Mucosa of rectum (tissue), 2 donors: ENCODE measurements around the gene NEK3.
"Not testable (repeated sequence)": the region's sequence is repeated elsewhere in the genome, so short reads cannot be mapped to it uniquely, and the experiment has no call there.

Experiments used
- H3K27ac ChIP-seq, 2 donors: one replicate each; pipeline ENCODE4 v1.7.0; 2013; ENCODE audit warnings: inconsistent platforms in 2 of 2, low read depth in 2 of 2, low read length in 2 of 2
- H3K27me3 ChIP-seq, 2 donors: one replicate each; pipeline ENCODE4 v1.7.0; 2013; ENCODE audit warnings: low read length in 2 of 2; ENCODE audit not compliant: control insufficient read depth in 2 of 2, insufficient read depth in 2 of 2
- H3K36me3 ChIP-seq, 2 donors: one replicate each; pipeline ENCODE4 v1.7.0; 2013; ENCODE audit warnings: low read length in 2 of 2; ENCODE audit not compliant: control insufficient read depth in 2 of 2, insufficient read depth in 2 of 2
- H3K4me1 ChIP-seq, 2 donors: one replicate each; pipeline ENCODE4 v1.7.0; 2013; ENCODE audit warnings: low read length in 2 of 2, mild to moderate bottlenecking in 1 of 2; ENCODE audit not compliant: control insufficient read depth in 2 of 2, insufficient read depth in 2 of 2
- H3K4me3 ChIP-seq, 2 donors: one replicate each; pipeline ENCODE4 v1.7.0; 2013; ENCODE audit warnings: low read length in 2 of 2
- H3K9ac ChIP-seq, 2 donors: one replicate each; pipeline ENCODE4 v1.7.0; 2013; ENCODE audit warnings: low read length in 2 of 2, low read depth in 1 of 2, mild to moderate bottlenecking in 1 of 2
- H3K9me3 ChIP-seq, 2 donors: one replicate each; pipeline ENCODE4 v1.7.0; 2013; ENCODE audit warnings: low read length in 2 of 2; ENCODE audit not compliant: control insufficient read depth in 2 of 2
- donor health status: healthy.
- donor health status: Normal muscosa, but diverticular disease.

NEK3 gene

DNA sequence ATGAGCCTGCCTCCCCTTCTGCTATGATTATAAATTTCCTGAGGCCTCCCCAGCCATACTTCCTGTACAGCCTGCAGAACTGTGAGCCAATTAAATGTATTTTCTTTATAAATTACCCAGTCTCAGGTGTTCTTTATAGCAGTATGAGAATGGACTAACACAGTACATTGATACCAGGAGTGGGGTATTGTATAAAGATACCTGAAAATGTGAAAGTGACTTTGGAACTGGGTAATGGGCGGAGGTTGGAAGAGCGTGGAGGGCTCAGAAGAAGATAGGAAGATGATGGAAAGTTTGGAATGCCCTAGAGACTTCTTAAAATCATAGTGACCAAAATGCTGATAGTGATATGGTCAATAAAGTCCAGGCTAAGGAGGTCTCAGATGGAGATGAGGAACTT is 63.3 kb downstream of the NEK3 start:
- Histone ChIP-seq H3K4me3 (no peak overlapping the region), H3K4me1 (no peaks in the 10 kb centered on the region), H3K9me3 (no peaks in the 10 kb centered on the region), H3K9ac (no peak overlapping the region), H3K27ac (no peak overlapping the region), H3K27me3 (no peaks in the 10 kb centered on the region), H3K36me3 (no peaks in the 10 kb centered on the region)

DNA sequence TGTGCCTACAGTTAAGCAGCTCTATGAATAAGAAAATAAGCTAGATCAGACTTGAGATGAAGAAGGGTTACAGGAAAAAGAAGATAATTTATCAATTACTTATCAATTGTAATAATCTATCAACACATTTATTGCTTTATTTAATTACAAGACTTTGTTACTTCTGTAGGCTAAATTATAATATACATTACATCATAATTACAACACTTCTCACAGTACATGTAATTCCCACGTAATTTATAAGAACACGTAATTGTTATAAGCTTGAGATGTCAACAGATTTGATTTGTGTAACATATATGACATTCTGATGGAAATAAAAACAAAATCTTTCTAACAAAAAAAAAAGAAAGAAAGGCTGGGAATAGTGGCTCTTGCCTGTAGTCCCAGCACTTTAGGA is 67.3 kb downstream of the NEK3 start:
- H3K27ac ChIP-seq: no peak overlapping the region
- H3K9me3 ChIP-seq: no peaks in the 10 kb centered on the region
- no peaks in the 10 kb centered on the region for H3K36me3 ChIP-seq
- H3K4me1 ChIP-seq: no peaks in the 10 kb centered on the region
- H3K4me3 ChIP-seq: no peak overlapping the region
- no peaks in the 10 kb centered on the region for H3K27me3 ChIP-seq
- no peak overlapping the region for H3K9ac ChIP-seq

DNA sequence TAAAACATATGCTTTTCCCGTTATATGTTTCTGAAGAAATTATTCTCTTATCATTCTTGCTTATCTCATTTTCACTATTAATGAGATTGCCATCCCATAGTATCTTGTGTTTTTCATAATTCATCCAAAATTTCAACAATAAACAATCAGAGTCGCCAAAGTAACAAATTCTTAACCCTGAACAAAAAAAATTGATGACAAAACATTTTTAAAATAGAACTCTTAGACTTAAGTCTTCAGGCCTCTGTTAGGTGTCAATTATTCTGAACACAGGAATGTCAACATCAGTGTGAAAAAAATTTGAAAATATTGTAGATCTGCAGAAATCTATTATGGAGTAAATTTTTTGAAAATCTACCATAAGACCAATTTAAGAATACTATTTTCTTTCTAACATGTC is 67.9 kb downstream of the NEK3 start:
- no peak overlapping the region for H3K4me3 ChIP-seq
- H3K4me1 ChIP-seq: no peaks in the 10 kb centered on the region
- H3K27me3 ChIP-seq: no peaks in the 10 kb centered on the region
- no peaks in the 10 kb centered on the region for H3K36me3 ChIP-seq
- H3K27ac ChIP-seq: no peak overlapping the region
- no peaks in the 10 kb centered on the region for H3K9me3 ChIP-seq
- no peak overlapping the region for H3K9ac ChIP-seq

DNA sequence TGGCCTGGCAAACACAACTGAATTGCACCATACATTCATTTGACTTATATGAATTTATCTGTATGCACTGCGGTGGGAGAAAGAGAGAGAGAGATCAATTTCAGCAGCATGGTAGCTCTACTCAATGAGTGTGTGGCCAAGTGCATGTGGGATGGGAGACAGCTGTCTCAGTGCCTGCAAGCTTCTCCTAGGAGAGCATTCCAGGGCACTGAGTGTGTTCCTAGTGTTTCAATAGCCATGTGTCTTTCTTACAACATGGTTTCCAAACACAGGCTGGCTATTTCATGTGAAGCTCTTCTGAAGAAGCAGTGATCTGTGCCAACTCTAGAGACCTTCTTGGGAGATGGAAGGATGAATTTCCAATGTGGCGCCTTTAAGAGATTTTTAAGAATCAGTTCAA is 74.0 kb downstream of the NEK3 start:
- Histone ChIP-seq H3K4me3 (no peak overlapping the region), H3K4me1 (no peaks in the 10 kb centered on the region), H3K9me3 (no peaks in the 10 kb centered on the region), H3K27ac (no peak overlapping the region), H3K9ac (no peak overlapping the region), H3K27me3 (no peaks in the 10 kb centered on the region), H3K36me3 (no peaks in the 10 kb centered on the region)

DNA sequence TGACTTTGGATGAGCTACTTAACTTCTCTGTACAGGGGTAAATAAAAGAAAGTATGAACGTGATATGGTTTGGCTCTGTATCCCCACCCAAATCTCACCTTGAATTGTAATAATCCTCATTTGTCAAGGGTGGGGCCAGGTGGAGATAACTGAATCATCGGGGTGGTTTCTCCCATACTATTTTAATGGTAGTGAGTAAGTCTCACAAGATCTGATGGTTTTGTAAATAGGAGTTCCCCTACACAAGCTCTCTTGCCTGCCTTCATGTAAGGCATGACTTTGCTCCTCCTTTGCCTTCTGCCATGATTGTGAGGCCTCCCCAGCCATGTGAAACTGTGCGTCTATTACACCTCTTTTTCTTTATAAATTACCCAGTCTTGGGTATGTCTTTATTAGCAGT is 74.4 kb downstream of the NEK3 start:
- H3K4me3 ChIP-seq, H3K9ac ChIP-seq, H3K27me3 ChIP-seq, H3K27ac ChIP-seq, H3K4me1 ChIP-seq, H3K9me3 ChIP-seq, H3K36me3 ChIP-seq: not testable (repeated sequence)
